Measurements from ENCODE around the gene RAP1GAP2.
"Not testable (repeated sequence)": the region's sequence is repeated elsewhere in the genome, so short reads cannot be mapped to it uniquely, and the experiment has no call there.

Gene RAP1GAP2

DNA sequence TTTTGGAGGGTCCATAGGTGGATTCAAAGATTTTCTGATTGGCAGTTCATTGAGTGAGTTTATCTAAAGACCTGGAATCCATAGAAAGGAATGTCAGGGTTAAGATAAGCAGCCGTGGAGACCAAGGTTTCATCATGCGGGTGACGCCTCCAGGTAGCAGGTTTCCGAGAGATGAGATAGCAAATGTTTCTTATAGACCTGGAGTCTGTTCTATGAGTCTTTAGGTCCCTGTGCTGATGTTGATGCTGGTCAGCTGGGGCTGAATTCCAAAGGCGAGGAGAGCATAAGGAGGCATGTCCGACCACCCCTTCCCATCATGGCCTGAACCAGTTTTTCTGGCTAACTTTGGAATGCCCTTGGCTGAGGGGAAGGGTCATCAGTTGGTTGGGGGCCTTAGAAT is 80.2 kb downstream of the RAP1GAP2 start:
- H3K36me3 ChIP-seq (ENCODE audit: control insufficient read depth in 1 of 2, insufficient read depth in 2 of 2, low read length in 2 of 2) = no peaks in the 10 kb centered on the region
- H3K4me1 ChIP-seq (ENCODE audit: control insufficient read depth in 1 of 2, insufficient read depth in 2 of 2, low read length in 2 of 2) = no peaks in the 10 kb centered on the region
- H3K9me3 ChIP-seq (ENCODE audit: control insufficient read depth in 1 of 2, low read length in 2 of 2) = no peaks in the 10 kb centered on the region
- H3K27ac ChIP-seq (ENCODE audit: low read depth, low read length) = no peak overlapping the region
- H3K27me3 ChIP-seq (ENCODE audit: control insufficient read depth in 1 of 2, insufficient read depth in 2 of 2, low read length in 2 of 2) = no peaks in the 10 kb centered on the region
- no peak overlapping the region for H3K9ac ChIP-seq (ENCODE audit: low read depth in 1 of 2, low read length in 2 of 2)
- no peak overlapping the region for H3K4me3 ChIP-seq (ENCODE audit: low read depth in 1 of 2, low read length in 2 of 2)

DNA sequence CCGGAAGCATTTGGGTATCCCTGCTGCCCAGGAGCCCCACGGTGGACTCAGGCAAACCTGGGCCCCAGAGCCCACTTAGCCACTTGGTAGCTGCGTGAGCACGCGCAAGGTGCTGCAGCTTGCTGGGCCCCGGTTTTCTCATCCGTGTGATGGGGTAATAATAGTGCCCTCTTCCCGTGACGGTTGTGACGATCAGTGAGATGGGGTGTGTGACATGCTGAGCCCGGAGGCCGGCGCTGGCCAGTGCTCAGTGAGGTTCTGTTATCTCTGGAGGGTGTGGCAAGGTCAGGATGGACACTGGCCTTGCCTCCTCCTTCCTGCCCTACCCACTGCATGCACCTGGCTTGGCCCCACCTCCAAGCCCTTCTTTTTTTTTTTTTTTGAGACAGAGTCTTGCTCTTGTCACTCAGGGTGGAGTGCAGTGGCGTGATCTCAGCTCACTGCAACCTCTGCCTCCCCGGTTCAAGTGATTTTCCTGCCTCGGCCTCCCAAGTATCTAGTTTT is 82.6 kb downstream of the RAP1GAP2 start:
- H3K4me3 ChIP-seq (ENCODE audit: low read depth in 1 of 2, low read length in 2 of 2) = no peak overlapping the region
- no peak overlapping the region for H3K27ac ChIP-seq (ENCODE audit: low read depth, low read length)
- H3K9ac ChIP-seq (ENCODE audit: low read depth in 1 of 2, low read length in 2 of 2) = no peak overlapping the region
- H3K27me3 ChIP-seq (ENCODE audit: control insufficient read depth in 1 of 2, insufficient read depth in 2 of 2, low read length in 2 of 2) = no peaks in the 10 kb centered on the region
- peaks cover 0 to 4% of the 10 kb centered on the region in 2 donors for H3K4me1 ChIP-seq (ENCODE audit: control insufficient read depth in 1 of 2, insufficient read depth in 2 of 2, low read length in 2 of 2)
- no peaks in the 10 kb centered on the region for H3K36me3 ChIP-seq (ENCODE audit: control insufficient read depth in 1 of 2, insufficient read depth in 2 of 2, low read length in 2 of 2)
- H3K9me3 ChIP-seq (ENCODE audit: control insufficient read depth in 1 of 2, low read length in 2 of 2) = no peaks in the 10 kb centered on the region

DNA sequence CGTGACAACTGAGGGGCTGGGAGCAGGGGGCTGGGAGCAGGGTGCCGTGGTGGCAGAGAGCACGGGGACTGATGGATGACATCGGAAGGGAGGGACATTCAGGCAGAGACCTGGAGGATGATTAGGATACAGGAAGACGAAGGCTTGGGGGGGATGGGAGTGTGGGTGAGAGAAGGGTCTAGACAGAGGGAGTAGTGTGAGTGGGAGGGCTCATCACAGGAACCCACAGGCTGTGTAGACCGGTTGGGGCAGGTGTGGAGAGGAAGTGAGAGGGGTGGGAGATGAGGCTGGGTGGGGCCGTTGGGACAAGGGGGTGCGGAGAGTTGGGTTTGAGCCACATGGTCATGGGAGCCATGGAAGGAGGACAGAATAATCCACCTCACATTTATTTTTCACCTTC is 83.8 kb downstream of the RAP1GAP2 start:
- Histone ChIP-seq H3K36me3 (ENCODE audit: control insufficient read depth in 1 of 2, insufficient read depth in 2 of 2, low read length in 2 of 2) (no peaks in the 10 kb centered on the region), H3K27ac (ENCODE audit: low read depth, low read length) (no peak overlapping the region), H3K27me3 (ENCODE audit: control insufficient read depth in 1 of 2, insufficient read depth in 2 of 2, low read length in 2 of 2) (no peaks in the 10 kb centered on the region), H3K4me3 (ENCODE audit: low read depth in 1 of 2, low read length in 2 of 2) (no peak overlapping the region), H3K9ac (ENCODE audit: low read depth in 1 of 2, low read length in 2 of 2) (no peak overlapping the region), H3K4me1 (ENCODE audit: control insufficient read depth in 1 of 2, insufficient read depth in 2 of 2, low read length in 2 of 2) (peaks cover 0 to 4% of the 10 kb centered on the region in 2 donors), H3K9me3 (ENCODE audit: control insufficient read depth in 1 of 2, low read length in 2 of 2) (no peaks in the 10 kb centered on the region)

DNA sequence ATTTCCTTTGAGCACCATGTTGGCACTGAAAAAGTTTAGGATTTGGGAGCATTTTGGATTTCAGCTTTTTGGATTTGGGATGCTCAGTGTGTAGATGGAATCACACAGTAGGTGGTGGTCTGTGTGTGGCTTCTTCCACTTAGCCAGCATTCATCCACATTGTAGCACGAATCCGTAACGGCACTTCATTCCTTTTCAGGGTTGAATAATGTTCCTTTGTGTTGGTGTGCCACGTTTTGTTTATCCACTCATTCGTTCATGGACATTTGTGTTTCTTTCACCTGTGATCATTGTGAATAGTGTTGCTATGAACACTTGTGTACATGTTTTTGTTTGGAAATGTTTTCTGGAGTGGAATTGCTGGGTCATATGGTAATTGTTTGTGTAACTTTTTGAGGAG is 85.1 kb downstream of the RAP1GAP2 start:
- H3K9me3 ChIP-seq (ENCODE audit: control insufficient read depth in 1 of 2, low read length in 2 of 2) = no peaks in the 10 kb centered on the region
- no peaks in the 10 kb centered on the region for H3K36me3 ChIP-seq (ENCODE audit: control insufficient read depth in 1 of 2, insufficient read depth in 2 of 2, low read length in 2 of 2)
- H3K4me3 ChIP-seq (ENCODE audit: low read depth in 1 of 2, low read length in 2 of 2) = no peak overlapping the region
- H3K9ac ChIP-seq (ENCODE audit: low read depth in 1 of 2, low read length in 2 of 2) = no peak overlapping the region
- peaks cover 0 to 4% of the 10 kb centered on the region in 2 donors for H3K4me1 ChIP-seq (ENCODE audit: control insufficient read depth in 1 of 2, insufficient read depth in 2 of 2, low read length in 2 of 2)
- H3K27ac ChIP-seq (ENCODE audit: low read depth, low read length) = no peak overlapping the region
- no peaks in the 10 kb centered on the region for H3K27me3 ChIP-seq (ENCODE audit: control insufficient read depth in 1 of 2, insufficient read depth in 2 of 2, low read length in 2 of 2)

DNA sequence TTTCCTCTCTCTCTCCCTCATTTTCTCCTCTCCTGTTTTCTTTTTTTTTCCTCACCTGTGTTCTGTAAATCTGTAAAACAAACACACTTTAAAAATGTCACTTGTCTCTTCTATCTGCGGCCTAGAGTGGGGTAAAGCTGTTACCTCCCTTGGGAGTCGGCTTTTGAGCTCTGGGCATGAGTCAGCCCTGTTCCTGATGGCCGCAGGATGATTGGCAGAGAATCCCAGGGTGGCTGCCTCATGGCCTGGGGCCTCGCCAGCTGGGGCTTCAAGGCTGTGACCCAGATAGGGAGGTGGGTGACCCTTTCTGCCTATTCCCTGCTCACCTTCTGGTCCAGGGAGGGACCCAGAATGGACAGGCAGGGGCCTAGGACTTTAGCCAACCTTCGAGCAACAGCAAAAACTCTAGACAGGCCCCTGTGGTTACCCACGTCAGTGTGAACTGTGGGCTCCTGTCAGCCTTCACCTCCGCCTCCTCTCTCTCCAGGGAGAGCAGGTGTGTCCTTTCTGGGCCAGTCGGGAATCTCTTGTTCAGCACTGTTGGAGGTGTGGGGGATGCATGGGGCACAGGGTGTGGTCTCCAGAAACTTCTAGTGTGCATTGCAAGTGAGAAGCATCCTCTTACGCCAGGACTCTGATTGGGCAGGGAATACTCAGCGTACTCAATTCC is 87.4 kb downstream of the RAP1GAP2 start:
- Histone ChIP-seq H3K9ac (ENCODE audit: low read depth in 1 of 2, low read length in 2 of 2) (no peak overlapping the region), H3K27me3 (ENCODE audit: control insufficient read depth in 1 of 2, insufficient read depth in 2 of 2, low read length in 2 of 2) (no peaks in the 10 kb centered on the region), H3K4me1 (ENCODE audit: control insufficient read depth in 1 of 2, insufficient read depth in 2 of 2, low read length in 2 of 2) (peaks cover 0 to 4% of the 10 kb centered on the region in 2 donors), H3K27ac (ENCODE audit: low read depth, low read length) (no peak overlapping the region), H3K9me3 (ENCODE audit: control insufficient read depth in 1 of 2, low read length in 2 of 2) (no peaks in the 10 kb centered on the region), H3K36me3 (ENCODE audit: control insufficient read depth in 1 of 2, insufficient read depth in 2 of 2, low read length in 2 of 2) (no peaks in the 10 kb centered on the region), H3K4me3 (ENCODE audit: low read depth in 1 of 2, low read length in 2 of 2) (no peak overlapping the region)

DNA sequence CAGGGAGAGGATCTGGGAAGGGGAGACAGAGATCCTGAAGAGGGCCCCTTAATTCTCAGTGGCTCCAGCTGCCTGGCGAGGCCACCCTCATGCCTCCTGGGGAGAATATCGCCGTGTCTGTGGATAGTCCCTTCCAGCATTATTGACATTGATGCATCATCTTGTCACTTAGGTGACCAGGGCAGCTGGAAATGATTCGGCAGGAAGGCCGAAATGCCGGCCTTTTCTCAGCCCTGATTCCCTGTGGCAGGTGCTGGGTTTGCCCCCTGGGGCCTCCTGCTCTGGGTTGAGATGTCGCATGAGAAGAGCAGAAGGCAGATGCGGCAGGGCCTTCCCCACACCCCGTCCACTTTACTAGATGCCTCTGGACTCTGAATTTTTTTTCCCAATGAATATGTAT is 89.5 kb downstream of the RAP1GAP2 start:
- Histone ChIP-seq H3K9ac (ENCODE audit: low read depth in 1 of 2, low read length in 2 of 2) (no peak overlapping the region), H3K4me1 (ENCODE audit: control insufficient read depth in 1 of 2, insufficient read depth in 2 of 2, low read length in 2 of 2) (peaks cover 0 to 4% of the 10 kb centered on the region in 2 donors), H3K9me3 (ENCODE audit: control insufficient read depth in 1 of 2, low read length in 2 of 2) (no peaks in the 10 kb centered on the region), H3K27ac (ENCODE audit: low read depth, low read length) (no peak overlapping the region), H3K27me3 (ENCODE audit: control insufficient read depth in 1 of 2, insufficient read depth in 2 of 2, low read length in 2 of 2) (no peaks in the 10 kb centered on the region), H3K36me3 (ENCODE audit: control insufficient read depth in 1 of 2, insufficient read depth in 2 of 2, low read length in 2 of 2) (no peaks in the 10 kb centered on the region), H3K4me3 (ENCODE audit: low read depth in 1 of 2, low read length in 2 of 2) (no peak overlapping the region)

- no peak overlapping the region for H3K9ac ChIP-seq (ENCODE audit: low read depth in 1 of 2, low read length in 2 of 2)
- no peak overlapping the region for H3K27ac ChIP-seq (ENCODE audit: low read depth, low read length)
- H3K36me3 ChIP-seq (ENCODE audit: control insufficient read depth in 1 of 2, insufficient read depth in 2 of 2, low read length in 2 of 2) = no peaks in the 10 kb centered on the region
- H3K27me3 ChIP-seq (ENCODE audit: control insufficient read depth in 1 of 2, insufficient read depth in 2 of 2, low read length in 2 of 2) = no peaks in the 10 kb centered on the region
- H3K4me3 ChIP-seq (ENCODE audit: low read depth in 1 of 2, low read length in 2 of 2) = no peak overlapping the region
- peaks cover 5 to 6% of the 10 kb centered on the region in 2 donors for H3K4me1 ChIP-seq (ENCODE audit: control insufficient read depth in 1 of 2, insufficient read depth in 2 of 2, low read length in 2 of 2)
- no peaks in the 10 kb centered on the region for H3K9me3 ChIP-seq (ENCODE audit: control insufficient read depth in 1 of 2, low read length in 2 of 2)
Measured at GRCh38 chr17:2888326-2888725, 92.1 kb downstream of the RAP1GAP2 start.

DNA sequence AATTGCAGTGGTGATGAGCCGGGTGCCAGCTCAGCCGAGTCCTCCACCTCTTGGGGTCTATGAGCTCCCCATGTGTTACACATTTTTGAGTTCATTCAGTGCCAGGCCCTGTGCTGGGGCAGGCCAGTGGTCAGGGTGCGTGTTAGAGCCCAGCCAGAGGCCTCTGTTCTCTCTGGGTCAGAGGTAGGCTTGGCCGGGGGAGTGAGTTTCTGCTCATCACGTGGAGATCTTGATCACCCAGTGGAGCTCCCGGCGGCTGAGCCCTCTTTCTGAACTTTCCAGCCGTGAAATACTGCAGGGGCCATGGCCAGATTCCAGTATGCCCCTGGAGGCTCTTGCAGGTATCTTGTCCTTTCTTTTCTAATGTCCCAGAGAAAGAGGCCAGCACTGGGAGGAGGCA is 93.0 kb downstream of the RAP1GAP2 start:
- Histone ChIP-seq H3K4me3 (ENCODE audit: low read depth in 1 of 2, low read length in 2 of 2) (no peak overlapping the region), H3K9me3 (ENCODE audit: control insufficient read depth in 1 of 2, low read length in 2 of 2) (no peaks in the 10 kb centered on the region), H3K27me3 (ENCODE audit: control insufficient read depth in 1 of 2, insufficient read depth in 2 of 2, low read length in 2 of 2) (no peaks in the 10 kb centered on the region), H3K9ac (ENCODE audit: low read depth in 1 of 2, low read length in 2 of 2) (no peak overlapping the region), H3K36me3 (ENCODE audit: control insufficient read depth in 1 of 2, insufficient read depth in 2 of 2, low read length in 2 of 2) (no peaks in the 10 kb centered on the region), H3K4me1 (ENCODE audit: control insufficient read depth in 1 of 2, insufficient read depth in 2 of 2, low read length in 2 of 2) (peaks cover 6% of the 10 kb centered on the region in 2 donors), H3K27ac (ENCODE audit: low read depth, low read length) (no peak overlapping the region)

DNA sequence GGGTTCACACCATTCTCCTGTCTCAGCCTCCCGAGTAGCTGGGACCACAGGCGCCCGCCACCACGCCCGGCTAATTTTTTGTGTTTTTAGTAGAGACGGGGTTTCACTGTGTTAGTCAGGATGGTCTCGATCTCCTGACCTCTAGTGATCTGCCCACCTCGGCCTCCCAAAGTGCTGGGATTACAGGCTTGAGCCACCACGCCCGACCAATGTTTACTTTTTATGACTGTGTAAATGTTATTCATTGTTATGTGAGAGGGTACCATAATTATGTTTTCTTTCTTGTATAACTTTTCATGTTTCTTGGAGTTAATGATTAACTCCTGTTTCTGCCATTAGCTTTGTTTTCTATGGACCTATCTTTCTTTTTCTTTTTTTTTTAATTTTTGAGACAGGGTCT is 94.5 kb downstream of the RAP1GAP2 start:
- peaks cover 6 to 11% of the 10 kb centered on the region in 2 donors for H3K4me1 ChIP-seq (ENCODE audit: control insufficient read depth in 1 of 2, insufficient read depth in 2 of 2, low read length in 2 of 2)
- H3K4me3 ChIP-seq (ENCODE audit: low read depth in 1 of 2, low read length in 2 of 2); H3K9me3 ChIP-seq (ENCODE audit: control insufficient read depth in 1 of 2, low read length in 2 of 2); H3K9ac ChIP-seq (ENCODE audit: low read depth in 1 of 2, low read length in 2 of 2); H3K27ac ChIP-seq (ENCODE audit: low read depth, low read length); H3K27me3 ChIP-seq (ENCODE audit: control insufficient read depth in 1 of 2, insufficient read depth in 2 of 2, low read length in 2 of 2); H3K36me3 ChIP-seq (ENCODE audit: control insufficient read depth in 1 of 2, insufficient read depth in 2 of 2, low read length in 2 of 2): not testable (repeated sequence)

DNA sequence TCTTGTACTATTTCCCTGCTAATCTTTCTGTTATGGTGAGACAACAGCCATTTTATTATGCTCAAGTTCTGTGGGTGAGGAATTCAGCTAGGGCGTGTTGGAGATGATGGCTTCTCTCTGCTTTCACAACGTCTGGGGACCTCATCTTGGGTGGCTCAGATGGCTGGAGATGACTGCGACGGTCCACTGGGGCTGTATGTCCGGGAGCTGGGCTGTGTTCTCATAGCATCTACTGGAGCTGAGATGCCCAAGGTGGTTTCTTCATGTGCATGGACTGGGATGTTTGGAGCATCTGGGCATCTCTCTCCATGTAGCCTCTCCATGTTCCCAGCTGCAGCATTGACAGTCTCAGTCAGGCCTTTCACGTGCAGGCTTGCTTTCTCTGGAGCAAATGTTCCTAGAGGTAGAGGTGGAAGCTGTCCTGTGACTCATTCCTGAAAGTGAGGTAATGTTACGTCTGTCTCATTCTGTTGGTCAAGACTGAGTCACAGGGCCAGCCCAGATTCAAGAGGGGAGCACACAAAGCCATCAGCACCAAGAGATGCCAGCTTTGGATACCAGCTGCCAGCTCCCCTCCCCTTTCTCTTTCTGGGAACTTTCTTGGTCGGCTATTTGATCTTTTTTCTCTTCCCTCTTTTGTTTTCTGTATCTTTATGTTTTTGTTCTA is 96.2 kb downstream of the RAP1GAP2 start:
- no peaks in the 10 kb centered on the region for H3K27me3 ChIP-seq (ENCODE audit: control insufficient read depth in 1 of 2, insufficient read depth in 2 of 2, low read length in 2 of 2)
- H3K9me3 ChIP-seq (ENCODE audit: control insufficient read depth in 1 of 2, low read length in 2 of 2) = no peaks in the 10 kb centered on the region
- no peaks in the 10 kb centered on the region for H3K36me3 ChIP-seq (ENCODE audit: control insufficient read depth in 1 of 2, insufficient read depth in 2 of 2, low read length in 2 of 2)
- peaks cover 6 to 11% of the 10 kb centered on the region in 2 donors for H3K4me1 ChIP-seq (ENCODE audit: control insufficient read depth in 1 of 2, insufficient read depth in 2 of 2, low read length in 2 of 2)
- no peak overlapping the region for H3K4me3 ChIP-seq (ENCODE audit: low read depth in 1 of 2, low read length in 2 of 2)
- no peak overlapping the region for H3K27ac ChIP-seq (ENCODE audit: low read depth, low read length)
- H3K9ac ChIP-seq (ENCODE audit: low read depth in 1 of 2, low read length in 2 of 2) = no peak overlapping the region

Data from duodenal mucosa (tissue), 2 donors.